Measurements from ENCODE around the gene ASCL2.
A peak's percentile ranks its signal among the peaks of the same experiment; 100 is the strongest.

Gene ASCL2

GRCh38 chr11:2275334-2276279 is 5.2 kb upstream of the ASCL2 start:
- in situ Hi-C loops (cut with MboI; ENCODE audit: low pct_unique_long_range_greater_than_20kb, low sequenced_read_pairs), result no loop called here
- no peak for DNase-seq

GRCh38 chr11:2273771-2274170 is 3.4 kb upstream of the ASCL2 start:
- no peak for DNase-seq
- in situ Hi-C loops (cut with MboI; ENCODE audit: low pct_unique_long_range_greater_than_20kb, low sequenced_read_pairs), result no loop called here

- in situ Hi-C loops (cut with MboI; ENCODE audit: low pct_unique_long_range_greater_than_20kb, low sequenced_read_pairs), result no loop called here
- DNase-seq, result no peak
These were observed 2.9 kb upstream of the ASCL2 start for GRCh38 chr11:2273311-2273710.

- DNase-seq, result no peak
- in situ Hi-C loops (cut with MboI; ENCODE audit: low pct_unique_long_range_greater_than_20kb, low sequenced_read_pairs), result no loop called here
These were observed 2.5 kb upstream of the ASCL2 start for GRCh38 chr11:2272946-2273280.

GRCh38 chr11:2272228-2272945 is 2.0 kb upstream of the ASCL2 start:
- DNase-seq, result no peak
- in situ Hi-C loops (cut with MboI; ENCODE audit: low pct_unique_long_range_greater_than_20kb, low sequenced_read_pairs), result no loop called here

- in situ Hi-C loops (cut with MboI; ENCODE audit: low pct_unique_long_range_greater_than_20kb, low sequenced_read_pairs), result no loop called here
- DNase-seq, result no peak
These were observed 1.2 kb upstream of the ASCL2 start for GRCh38 chr11:2271327-2272227.

GRCh38 chr11:2271077-2271326 is 614 bp upstream of the ASCL2 start:
- in situ Hi-C loops (cut with MboI; ENCODE audit: low pct_unique_long_range_greater_than_20kb, low sequenced_read_pairs), result no loop called here
- DNase-seq, result no peak

GRCh38 chr11:2269601-2270321 is 627 bp downstream of the ASCL2 start:
- in situ Hi-C loops (cut with MboI; ENCODE audit: low pct_unique_long_range_greater_than_20kb, low sequenced_read_pairs), result no loop called here
- DNase-seq, result peak; percentile 27

- in situ Hi-C loops (cut with MboI; ENCODE audit: low pct_unique_long_range_greater_than_20kb, low sequenced_read_pairs), result no loop called here
- DNase-seq, result peak; percentile 57
These were observed 1.4 kb downstream of the ASCL2 start for GRCh38 chr11:2268729-2269600.

- in situ Hi-C loops (cut with MboI; ENCODE audit: low pct_unique_long_range_greater_than_20kb, low sequenced_read_pairs), result no loop called here
- DNase-seq, result no peak
These were observed 2.3 kb downstream of the ASCL2 start for GRCh38 chr11:2267851-2268728.

GRCh38 chr11:2267306-2267850 is 3.0 kb downstream of the ASCL2 start:
- in situ Hi-C loops (cut with MboI; ENCODE audit: low pct_unique_long_range_greater_than_20kb, low sequenced_read_pairs), result no loop called here
- no peak for DNase-seq

- in situ Hi-C loops (cut with MboI; ENCODE audit: low pct_unique_long_range_greater_than_20kb, low sequenced_read_pairs), result no loop called here
- no peak for DNase-seq
These were observed 3.6 kb downstream of the ASCL2 start for GRCh38 chr11:2266586-2267305.

- in situ Hi-C loops (cut with MboI; ENCODE audit: low pct_unique_long_range_greater_than_20kb, low sequenced_read_pairs), result no loop called here
- peak; percentile 3 for DNase-seq
These were observed 4.4 kb downstream of the ASCL2 start for GRCh38 chr11:2265854-2266585.

GRCh38 chr11:2265396-2265795 is 5.0 kb downstream of the ASCL2 start:
- in situ Hi-C loops (cut with MboI; ENCODE audit: low pct_unique_long_range_greater_than_20kb, low sequenced_read_pairs), result no loop called here

GRCh38 chr11:2264366-2265053 is 5.9 kb downstream of the ASCL2 start:
- in situ Hi-C loops (cut with MboI; ENCODE audit: low pct_unique_long_range_greater_than_20kb, low sequenced_read_pairs), result no loop called here
- no peak for DNase-seq

More at GRCh38 chr11:2265396-2265795, 5.0 kb downstream of the ASCL2 start:
- peak; percentile 44 for DNase-seq

All from KBM-7 (cell line).